MM.1S (cell line): ENCODE results near the gene TCEAL8.
A peak's percentile ranks its signal among the peaks of the same experiment; 100 is the strongest.

Experiments
- DNase-seq: peaks from one replicate; pipeline ENCODE4 v3.0.0-alpha.2; 2015
- H2AFZ ChIP-seq: fragments of 300-600 bp; sonication (generic); 2 replicates; pipeline ENCODE4 v1.6.0; 2016; ENCODE audit warnings: antibody characterized with exemption, low read length
- H3F3A ChIP-seq: fragments of 300-600 bp; sonication (generic); 2 replicates; pipeline ENCODE4 v1.6.1; 2016; ENCODE audit warnings: mild to moderate bottlenecking, antibody characterized with exemption, low read length, moderate library complexity, mixed read lengths; ENCODE audit not compliant: insufficient read depth
- H3K27ac ChIP-seq: fragments of 300-600 bp; sonication (generic); 2 replicates; pipeline ENCODE4 v1.5.1; 2016; ENCODE audit warnings: mild to moderate bottlenecking, low read length
- H3K27me3 ChIP-seq: fragments of 300-600 bp; sonication (generic); replicated peaks from 2 replicates; pipeline ENCODE4 v1.6.0; 2016; ENCODE audit warnings: low read length; ENCODE audit not compliant: insufficient read depth
- H3K36me3 ChIP-seq: fragments of 300-600 bp; sonication (generic); replicated peaks from 2 replicates; pipeline ENCODE4 v1.6.1; 2016; ENCODE audit warnings: mild to moderate bottlenecking, low read length, mixed read lengths; ENCODE audit not compliant: insufficient read depth
- H3K4me1 ChIP-seq: fragments of 300-600 bp; sonication (generic); 2 replicates; pipeline ENCODE4 v1.6.1; 2016; ENCODE audit warnings: low read length, mixed read lengths
- H3K4me2 ChIP-seq: fragments of 300-600 bp; sonication (generic); 2 replicates; pipeline ENCODE4 v1.6.0; 2016; ENCODE audit warnings: low read depth, low read length
- H3K4me3 ChIP-seq: fragments of 300-600 bp; sonication (generic); 2 replicates; pipeline ENCODE4 v1.5.1; 2016; ENCODE audit warnings: low read length, mixed read lengths
- H3K79me2 ChIP-seq: fragments of 300-600 bp; sonication (generic); 2 replicates; pipeline ENCODE4 v1.6.1; 2016; ENCODE audit warnings: mixed run types, low read length, mixed read lengths
- H3K9ac ChIP-seq: fragments of 300-600 bp; sonication (generic); 2 replicates; pipeline ENCODE4 v1.6.1; 2016; ENCODE audit warnings: low read length, mixed read lengths
- H3K9me2 ChIP-seq: fragments of 300-600 bp; sonication (generic); replicated peaks from 2 replicates; pipeline ENCODE4 v1.6.1; 2016; ENCODE audit warnings: mild to moderate bottlenecking, low read length, mixed read lengths; ENCODE audit not compliant: insufficient read depth
- H3K9me3 ChIP-seq: fragments of 300-600 bp; sonication (generic); replicated peaks from 2 replicates; pipeline ENCODE4 v1.6.1; 2016; ENCODE audit warnings: mild to moderate bottlenecking, low read length, mixed read lengths; ENCODE audit not compliant: insufficient read depth
- H4K20me1 ChIP-seq: fragments of 300-600 bp; sonication (generic); 2 replicates; pipeline ENCODE4 v1.6.1; 2016; ENCODE audit warnings: mild to moderate bottlenecking, low read length, moderate library complexity, mixed read lengths; ENCODE audit not compliant: insufficient read depth
- CTCF ChIP-seq: fragments of 300-600 bp; sonication (generic); IDR thresholded peaks from 2 replicates; pipeline ENCODE4 v1.5.1; 2016; ENCODE audit warnings: antibody characterized with exemption, low read length, mixed read lengths
- EZH2 ChIP-seq: fragments of 300-600 bp; sonication (generic); optimal IDR thresholded peaks from 2 replicates; pipeline ENCODE3; 2017; ENCODE audit warnings: low read depth, mild to moderate bottlenecking, antibody characterized with exemption, low read length, mixed read lengths
- EZH2phosphoT487 ChIP-seq: fragments of 300-600 bp; sonication (generic); IDR thresholded peaks from 2 replicates; pipeline ENCODE4 v1.6.1; 2018; ENCODE audit warnings: antibody characterized with exemption, low read length

The TCEAL8 gene

GRCh38 chrX:103212749-103213457 is 42.1 kb downstream of the TCEAL8 start:
- Histone ChIP-seq H3K9me2 (no peaks in the 10 kb centered on the region), H3K9me3 (no peaks in the 10 kb centered on the region), H4K20me1 (no peaks in the 10 kb centered on the region), H2AFZ (no peak overlapping the region), H3K27me3 (no peaks in the 10 kb centered on the region), H3K27ac (no peak overlapping the region), H3K4me2 (no peak overlapping the region), H3K36me3 (no peaks in the 10 kb centered on the region), H3K9ac (no peak overlapping the region), H3K4me3 (no peak overlapping the region), H3K4me1 (no peaks in the 10 kb centered on the region), H3F3A (no peaks in the 10 kb centered on the region), H3K79me2 (no peaks in the 10 kb centered on the region)
- no peak for TF ChIP-seq EZH2
- no peak for TF ChIP-seq EZH2phosphoT487
- TF ChIP-seq CTCF: no peak
- DNase-seq: no peak

- Histone ChIP-seq H3K9ac (no peak overlapping the region), H3K79me2 (no peaks in the 10 kb centered on the region), H3K27ac (no peak overlapping the region), H2AFZ (0 out of 2 replicates have a peak overlapping the region, but pooled peaks have one; percentile 38), H3K4me3 (no peak overlapping the region), H3K9me2 (no peaks in the 10 kb centered on the region), H4K20me1 (no peaks in the 10 kb centered on the region), H3F3A (no peaks in the 10 kb centered on the region), H3K4me2 (no peak overlapping the region), H3K27me3 (no peaks in the 10 kb centered on the region), H3K36me3 (no peaks in the 10 kb centered on the region), H3K4me1 (no peaks in the 10 kb centered on the region), H3K9me3 (no peaks in the 10 kb centered on the region)
- DNase-seq: peak; percentile 49
- TF ChIP-seq CTCF (peak; percentile 54), EZH2 (no peak), EZH2phosphoT487 (no peak)
These were observed 43.8 kb downstream of the TCEAL8 start for GRCh38 chrX:103211012-103211715.

DNA sequence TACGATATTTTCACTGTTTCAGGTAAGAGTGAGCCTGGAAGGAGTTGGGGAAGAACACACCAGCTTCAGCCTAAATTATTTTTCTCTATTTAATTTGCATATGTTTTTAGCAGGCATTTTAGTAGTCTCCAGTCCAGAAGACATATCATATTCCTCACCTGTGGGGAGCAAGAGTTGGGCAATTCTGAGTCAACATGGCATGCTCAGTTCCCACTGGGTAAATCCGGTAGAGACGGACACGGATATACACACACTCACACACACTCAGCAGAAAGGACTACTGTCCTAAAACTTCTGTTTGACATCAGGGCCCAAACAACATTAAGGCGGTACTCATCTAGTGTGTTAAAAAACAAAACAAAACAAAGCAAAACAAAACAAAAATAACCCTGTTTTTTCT is 44.9 kb downstream of the TCEAL8 start:
- Histone ChIP-seq H3K4me2 (no peak overlapping the region), H3K27me3 (no peaks in the 10 kb centered on the region), H4K20me1 (no peaks in the 10 kb centered on the region), H2AFZ (no peak overlapping the region), H3K27ac (no peak overlapping the region), H3K79me2 (no peaks in the 10 kb centered on the region), H3F3A (no peaks in the 10 kb centered on the region), H3K4me3 (no peak overlapping the region), H3K9me3 (no peaks in the 10 kb centered on the region), H3K36me3 (no peaks in the 10 kb centered on the region), H3K9ac (no peak overlapping the region), H3K4me1 (no peaks in the 10 kb centered on the region), H3K9me2 (no peaks in the 10 kb centered on the region)
- TF ChIP-seq EZH2: no peak
- no peak for TF ChIP-seq CTCF
- no peak for DNase-seq
